Activated CD4-positive, alpha-beta T cell treated with anti-CD3 and anti-CD28 coated beads, Interleukin-2, amount 10 ng/mL, durations not matched to agents 24 days and 14 days (primary cell): ENCODE results near the gene SELENOM. TPM values are rescaled to one million over a fixed set of nuclear protein-coding genes. Genes with fewer than 3 reads are reported as not detected.

Experiments used
- DNase-seq: peaks from one replicate; pipeline ENCODE4 v3.0.0; 2022
- H3K27ac Mint-ChIP-seq: one replicate; pipeline ENCODE4 v1.8.0; 2022; ENCODE audit warnings: mild to moderate bottlenecking, mixed read lengths
- H3K27me3 Mint-ChIP-seq: one replicate; pipeline ENCODE4 v1.8.0; 2022; ENCODE audit warnings: mixed read lengths
- H3K36me3 Mint-ChIP-seq: one replicate; pipeline ENCODE4 v1.8.0; 2022; ENCODE audit warnings: low read depth, mild to moderate bottlenecking, mixed read lengths
- H3K4me1 Mint-ChIP-seq: one replicate; pipeline ENCODE4 v1.8.0; 2021; ENCODE audit warnings: mixed read lengths
- H3K4me3 Mint-ChIP-seq: one replicate; pipeline ENCODE4 v1.8.0; 2022; ENCODE audit warnings: mild to moderate bottlenecking, moderate library complexity, mixed read lengths
- H3K9me3 Mint-ChIP-seq: one replicate; pipeline ENCODE4 v1.8.0; 2021; ENCODE audit warnings: mixed read lengths
- intact Hi-C: fragments of 100-400 bp; cut with micrococcal nuclease; formaldehyde crosslinking; loops from one replicate; pipeline ENCODE4 v1.15.1; 2023
- total RNA-seq: library from RNA; stranded (reverse); gene quantifications from 2 replicates; pipeline ENCODE4 v1.2.3, GENCODE V29; 2022

SELENOM gene
- 7.4 and 8.2 TPM in 2 replicates for total RNA-seq

- no peaks in the 10 kb centered on the region for H3K9me3 Mint-ChIP-seq
- H3K36me3 Mint-ChIP-seq: no peaks in the 10 kb centered on the region
- DNase-seq: peak; percentile 97
- intact Hi-C loops: loop anchor here (1.0 kb wide), 3 partner anchors 23 to 240 kb away; no protein-coding TSS in a partner anchor
- H3K4me1 Mint-ChIP-seq: peaks cover 12% of the 10 kb centered on the region
- peak within 1 kb of the TSS; percentile 55 for H3K27ac Mint-ChIP-seq
- H3K27me3 Mint-ChIP-seq: peaks cover 2% of the 10 kb centered on the region
- peak within 1 kb of the TSS; percentile 87 for H3K4me3 Mint-ChIP-seq
These were observed at the start of gene SELENOM for GRCh38 chr22:31107178-31107893. SELENOM (minus strand) TSS chr22:31107568; CDS start chr22:31107505, 63 bp downstream.

- Mint-ChIP-seq H3K9me3 (no peaks in the 10 kb centered on the region), H3K4me3 (no peak overlapping the region), H3K36me3 (peaks cover 2% of the 10 kb centered on the region), H3K27ac (no peak overlapping the region), H3K4me1 (peaks cover 7% of the 10 kb centered on the region), H3K27me3 (peaks cover 7% of the 10 kb centered on the region)
- no peak for DNase-seq
- intact Hi-C loops: no loop called here
These were observed 48.1 kb upstream of the SELENOM start for GRCh38 chr22:31155422-31155821.

- DNase-seq: no peak
- intact Hi-C loops: no loop called here
- Mint-ChIP-seq H3K27ac (no peak overlapping the region), H3K4me1 (peaks cover 6% of the 10 kb centered on the region), H3K27me3 (peaks cover 7% of the 10 kb centered on the region), H3K36me3 (peaks cover under 1% of the 10 kb centered on the region), H3K4me3 (no peak overlapping the region), H3K9me3 (no peaks in the 10 kb centered on the region)
These were observed 47.6 kb upstream of the SELENOM start for GRCh38 chr22:31154975-31155374.

GRCh38 chr22:31153357-31153756 is 46.0 kb upstream of the SELENOM start:
- no peaks in the 10 kb centered on the region for H3K36me3 Mint-ChIP-seq
- H3K27ac Mint-ChIP-seq: no peak overlapping the region
- intact Hi-C loops: no loop called here
- H3K9me3 Mint-ChIP-seq: no peaks in the 10 kb centered on the region
- no peak for DNase-seq
- peaks cover 2% of the 10 kb centered on the region for H3K4me1 Mint-ChIP-seq
- H3K4me3 Mint-ChIP-seq: no peak overlapping the region
- peaks cover 7% of the 10 kb centered on the region for H3K27me3 Mint-ChIP-seq

- no peak for DNase-seq
- no peak overlapping the region for H3K27ac Mint-ChIP-seq
- H3K4me1 Mint-ChIP-seq: peaks cover 2% of the 10 kb centered on the region
- no peaks in the 10 kb centered on the region for H3K9me3 Mint-ChIP-seq
- intact Hi-C loops: no loop called here
- H3K27me3 Mint-ChIP-seq: peaks cover 3% of the 10 kb centered on the region
- no peak overlapping the region for H3K4me3 Mint-ChIP-seq
- H3K36me3 Mint-ChIP-seq: no peaks in the 10 kb centered on the region
These were observed 44.5 kb upstream of the SELENOM start for GRCh38 chr22:31151872-31152271.

- intact Hi-C loops: no loop called here
- peaks cover 2% of the 10 kb centered on the region for H3K4me1 Mint-ChIP-seq
- H3K9me3 Mint-ChIP-seq: no peaks in the 10 kb centered on the region
- peaks cover 3% of the 10 kb centered on the region for H3K27me3 Mint-ChIP-seq
- no peaks in the 10 kb centered on the region for H3K36me3 Mint-ChIP-seq
- DNase-seq: no peak
- no peak overlapping the region for H3K4me3 Mint-ChIP-seq
- H3K27ac Mint-ChIP-seq: no peak overlapping the region
These were observed 43.2 kb upstream of the SELENOM start for GRCh38 chr22:31150615-31151014.

- peak; percentile 77 for DNase-seq
- H3K9me3 Mint-ChIP-seq: no peaks in the 10 kb centered on the region
- no peaks in the 10 kb centered on the region for H3K36me3 Mint-ChIP-seq
- no peak overlapping the region for H3K4me3 Mint-ChIP-seq
- intact Hi-C loops: no loop called here
- H3K27ac Mint-ChIP-seq: no peak overlapping the region
- H3K4me1 Mint-ChIP-seq: peaks cover 5% of the 10 kb centered on the region
- H3K27me3 Mint-ChIP-seq: peaks cover 3% of the 10 kb centered on the region
These were observed 41.7 kb upstream of the SELENOM start for GRCh38 chr22:31148953-31149627.

- no peak overlapping the region for H3K4me3 Mint-ChIP-seq
- no peaks in the 10 kb centered on the region for H3K36me3 Mint-ChIP-seq
- H3K27me3 Mint-ChIP-seq: peaks cover 1% of the 10 kb centered on the region
- peaks cover 8% of the 10 kb centered on the region for H3K4me1 Mint-ChIP-seq
- no peak overlapping the region for H3K27ac Mint-ChIP-seq
- no peak for DNase-seq
- no peaks in the 10 kb centered on the region for H3K9me3 Mint-ChIP-seq
- intact Hi-C loops: no loop called here
These were observed 41.1 kb upstream of the SELENOM start for GRCh38 chr22:31148488-31148887.

GRCh38 chr22:31144223-31144622 is 36.9 kb upstream of the SELENOM start:
- H3K27me3 Mint-ChIP-seq: peaks cover 2% of the 10 kb centered on the region
- peaks cover 6% of the 10 kb centered on the region for H3K4me1 Mint-ChIP-seq
- intact Hi-C loops: no loop called here
- DNase-seq: no peak
- H3K4me3 Mint-ChIP-seq: no peak overlapping the region
- no peaks in the 10 kb centered on the region for H3K36me3 Mint-ChIP-seq
- no peak overlapping the region for H3K27ac Mint-ChIP-seq
- H3K9me3 Mint-ChIP-seq: no peaks in the 10 kb centered on the region

- Mint-ChIP-seq H3K4me3 (no peak overlapping the region), H3K9me3 (no peaks in the 10 kb centered on the region), H3K27ac (no peak overlapping the region), H3K4me1 (peaks cover 6% of the 10 kb centered on the region), H3K36me3 (no peaks in the 10 kb centered on the region), H3K27me3 (peaks cover 2% of the 10 kb centered on the region)
- intact Hi-C loops: no loop called here
- DNase-seq: no peak
These were observed 36.2 kb upstream of the SELENOM start for GRCh38 chr22:31143537-31143936.

GRCh38 chr22:31143038-31143437 is 35.7 kb upstream of the SELENOM start:
- Mint-ChIP-seq H3K27me3 (peaks cover 2% of the 10 kb centered on the region), H3K4me3 (no peak overlapping the region), H3K27ac (no peak overlapping the region), H3K4me1 (peaks cover 6% of the 10 kb centered on the region), H3K9me3 (no peaks in the 10 kb centered on the region), H3K36me3 (no peaks in the 10 kb centered on the region)
- intact Hi-C loops: no loop called here
- no peak for DNase-seq

GRCh38 chr22:31142285-31142684 is 34.9 kb upstream of the SELENOM start:
- Mint-ChIP-seq H3K4me1 (peaks cover 6% of the 10 kb centered on the region), H3K9me3 (no peaks in the 10 kb centered on the region), H3K36me3 (no peaks in the 10 kb centered on the region), H3K4me3 (no peak overlapping the region), H3K27me3 (peaks cover 2% of the 10 kb centered on the region), H3K27ac (no peak overlapping the region)
- intact Hi-C loops: no loop called here
- no peak for DNase-seq

- intact Hi-C loops: no loop called here
- Mint-ChIP-seq H3K27me3 (peaks cover 2% of the 10 kb centered on the region), H3K4me1 (peaks cover 6% of the 10 kb centered on the region), H3K4me3 (no peak overlapping the region), H3K36me3 (no peaks in the 10 kb centered on the region), H3K9me3 (no peaks in the 10 kb centered on the region), H3K27ac (no peak overlapping the region)
- no peak for DNase-seq
These were observed 34.2 kb upstream of the SELENOM start for GRCh38 chr22:31141551-31141950.

- no peak overlapping the region for H3K27ac Mint-ChIP-seq
- no peak overlapping the region for H3K4me3 Mint-ChIP-seq
- DNase-seq: no peak
- no peaks in the 10 kb centered on the region for H3K36me3 Mint-ChIP-seq
- H3K27me3 Mint-ChIP-seq: peaks cover 2% of the 10 kb centered on the region
- H3K4me1 Mint-ChIP-seq: peaks cover 6% of the 10 kb centered on the region
- intact Hi-C loops: no loop called here
- no peaks in the 10 kb centered on the region for H3K9me3 Mint-ChIP-seq
These were observed 33.4 kb upstream of the SELENOM start for GRCh38 chr22:31140746-31141145.
